Stomach (tissue), 4 donors: ENCODE measurements around the gene KLHL22.

Experiments used
- POLR2AphosphoS5 ChIP-seq, 3 donors: sonication (generic); formaldehyde crosslinking; IDR thresholded peaks; one replicate each; pipeline ENCODE4 v1.6.1; 2016; ENCODE audit warnings: antibody characterized with exemption in 3 of 3
- TF ChIP-seq, protein P1 (sequence below), 7 experiments: fragments of 450-650 bp in 4 of 7; fragments of 200-600 bp in 3 of 7; sonication (generic) in 3 of 7; IDR thresholded peaks; one replicate each; pipeline ENCODE4 v1.5.1; 2016 to 2019; ENCODE audit warnings: antibody characterized with exemption in 7 of 7, control low read depth in 2 of 7, mild to moderate bottlenecking in 1 of 7

DNA sequence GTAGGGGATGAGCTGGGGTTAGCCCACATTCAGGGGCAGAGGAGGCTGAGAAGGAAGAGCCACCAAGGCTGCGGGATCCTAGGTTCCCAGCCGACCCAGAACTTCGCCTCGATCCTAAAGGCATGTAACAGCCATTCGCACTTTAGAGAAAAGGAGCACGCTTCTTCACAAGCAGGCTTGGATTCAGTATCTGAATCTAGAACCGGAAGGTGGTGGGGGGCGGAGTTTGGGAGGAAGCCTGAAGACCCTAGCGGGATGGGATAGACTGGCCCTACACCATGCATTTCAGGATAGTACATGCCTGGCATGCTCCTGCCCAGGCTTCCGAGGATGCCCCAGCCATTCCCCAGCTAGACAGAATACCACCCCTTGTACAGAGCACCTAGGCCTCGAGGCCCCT is 62.4 kb downstream of the KLHL22 start:
- TF ChIP-seq, protein P1, sequence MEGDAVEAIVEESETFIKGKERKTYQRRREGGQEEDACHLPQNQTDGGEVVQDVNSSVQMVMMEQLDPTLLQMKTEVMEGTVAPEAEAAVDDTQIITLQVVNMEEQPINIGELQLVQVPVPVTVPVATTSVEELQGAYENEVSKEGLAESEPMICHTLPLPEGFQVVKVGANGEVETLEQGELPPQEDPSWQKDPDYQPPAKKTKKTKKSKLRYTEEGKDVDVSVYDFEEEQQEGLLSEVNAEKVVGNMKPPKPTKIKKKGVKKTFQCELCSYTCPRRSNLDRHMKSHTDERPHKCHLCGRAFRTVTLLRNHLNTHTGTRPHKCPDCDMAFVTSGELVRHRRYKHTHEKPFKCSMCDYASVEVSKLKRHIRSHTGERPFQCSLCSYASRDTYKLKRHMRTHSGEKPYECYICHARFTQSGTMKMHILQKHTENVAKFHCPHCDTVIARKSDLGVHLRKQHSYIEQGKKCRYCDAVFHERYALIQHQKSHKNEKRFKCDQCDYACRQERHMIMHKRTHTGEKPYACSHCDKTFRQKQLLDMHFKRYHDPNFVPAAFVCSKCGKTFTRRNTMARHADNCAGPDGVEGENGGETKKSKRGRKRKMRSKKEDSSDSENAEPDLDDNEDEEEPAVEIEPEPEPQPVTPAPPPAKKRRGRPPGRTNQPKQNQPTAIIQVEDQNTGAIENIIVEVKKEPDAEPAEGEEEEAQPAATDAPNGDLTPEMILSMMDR (IDR thresholded peaks at IDR 0.05) = no peak
- TF ChIP-seq POLR2AphosphoS5 (IDR thresholded peaks at IDR 0.05) = no peak
